ENCODE results near the gene SLN.
A peak's percentile ranks its signal among the peaks of the same experiment; 100 is the strongest.

The SLN gene

GRCh38 chr11:107707215-107707671, 4.6 kb downstream of the SLN start:
- ATAC-seq (replicated peaks): no peak
- peaks cover 28% of the 10 kb centered on the region in 2 donors for H3K27me3 Mint-ChIP-seq

GRCh38 chr11:107706531-107706930, 5.3 kb downstream of the SLN start:
- H3K4me1 Mint-ChIP-seq: no peaks in the 10 kb centered on the region
- no peak for DNase-seq
- no peaks in the 10 kb centered on the region for H3K9me3 Mint-ChIP-seq
- H3K4me3 Mint-ChIP-seq: no peak overlapping the region
- no peaks in the 10 kb centered on the region for H3K36me3 Mint-ChIP-seq
- ATAC-seq (replicated peaks): no peak
- peaks cover 24 to 28% of the 10 kb centered on the region in 2 donors for H3K27me3 Mint-ChIP-seq
- H3K27ac Mint-ChIP-seq: no peak overlapping the region

More at GRCh38 chr11:107707215-107707671, 4.6 kb downstream of the SLN start:
- no peak overlapping the region for H3K27ac Mint-ChIP-seq
- no peaks in the 10 kb centered on the region for H3K4me1 Mint-ChIP-seq
- H3K4me3 Mint-ChIP-seq: no peak overlapping the region
- H3K36me3 Mint-ChIP-seq: no peaks in the 10 kb centered on the region
- no peak for DNase-seq
- H3K9me3 Mint-ChIP-seq: no peaks in the 10 kb centered on the region

- H3K4me3 Mint-ChIP-seq: no peak overlapping the region
- H3K27me3 Mint-ChIP-seq: peaks cover 23 to 26% of the 10 kb centered on the region in 2 donors
- H3K4me1 Mint-ChIP-seq: no peaks in the 10 kb centered on the region
- no peak for ATAC-seq (replicated peaks)
- H3K36me3 Mint-ChIP-seq: no peaks in the 10 kb centered on the region
- DNase-seq: no peak
- H3K27ac Mint-ChIP-seq: no peak overlapping the region
- no peaks in the 10 kb centered on the region for H3K9me3 Mint-ChIP-seq
These were observed 6.8 kb downstream of the SLN start for GRCh38 chr11:107705027-107705426.

GRCh38 chr11:107704451-107704850, 7.4 kb downstream of the SLN start:
- H3K4me3 Mint-ChIP-seq: no peak overlapping the region
- DNase-seq (no peak), ATAC-seq (replicated peaks) (no peak)
- peaks cover 25 to 28% of the 10 kb centered on the region in 2 donors for H3K27me3 Mint-ChIP-seq
- no peaks in the 10 kb centered on the region for H3K4me1 Mint-ChIP-seq
- no peak overlapping the region for H3K27ac Mint-ChIP-seq
- no peaks in the 10 kb centered on the region for H3K36me3 Mint-ChIP-seq
- H3K9me3 Mint-ChIP-seq: no peaks in the 10 kb centered on the region

GRCh38 chr11:107702723-107703122, 9.1 kb downstream of the SLN start:
- Mint-ChIP-seq H3K27me3 (peaks cover 23 to 24% of the 10 kb centered on the region in 2 donors), H3K4me1 (no peaks in the 10 kb centered on the region), H3K27ac (no peak overlapping the region), H3K36me3 (no peaks in the 10 kb centered on the region), H3K9me3 (no peaks in the 10 kb centered on the region), H3K4me3 (no peak overlapping the region)
- ATAC-seq (replicated peaks) (no peak), DNase-seq (no peak)

- H3K4me1 Mint-ChIP-seq: no peaks in the 10 kb centered on the region
- no peaks in the 10 kb centered on the region for H3K36me3 Mint-ChIP-seq
- DNase-seq (no peak), ATAC-seq (replicated peaks) (no peak)
- H3K27ac Mint-ChIP-seq: no peak overlapping the region
- no peaks in the 10 kb centered on the region for H3K9me3 Mint-ChIP-seq
- H3K4me3 Mint-ChIP-seq: no peak overlapping the region
- H3K27me3 Mint-ChIP-seq: peaks cover 18 to 22% of the 10 kb centered on the region in 2 donors
These were observed 9.7 kb downstream of the SLN start for GRCh38 chr11:107702109-107702660.

GRCh38 chr11:107699371-107700285, 12.2 kb downstream of the SLN start:
- peaks cover 17 to 31% of the 10 kb centered on the region in 2 donors for H3K27me3 Mint-ChIP-seq
- H3K9me3 Mint-ChIP-seq: no peaks in the 10 kb centered on the region
- DNase-seq (no peak), ATAC-seq (replicated peaks) (no peak)
- H3K36me3 Mint-ChIP-seq: no peaks in the 10 kb centered on the region
- H3K4me1 Mint-ChIP-seq: no peaks in the 10 kb centered on the region
- H3K4me3 Mint-ChIP-seq: no peak overlapping the region
- no peak overlapping the region for H3K27ac Mint-ChIP-seq

GRCh38 chr11:107697291-107697690, 14.6 kb downstream of the SLN start:
- no peaks in the 10 kb centered on the region for H3K36me3 Mint-ChIP-seq
- no peaks in the 10 kb centered on the region for H3K9me3 Mint-ChIP-seq
- no peak for ATAC-seq (replicated peaks)
- no peak overlapping the region for H3K27ac Mint-ChIP-seq
- H3K4me3 Mint-ChIP-seq: no peak overlapping the region
- peaks cover 13 to 36% of the 10 kb centered on the region in 2 donors for H3K27me3 Mint-ChIP-seq
- no peaks in the 10 kb centered on the region for H3K4me1 Mint-ChIP-seq
- no peak for DNase-seq

GRCh38 chr11:107696140-107696539, 15.7 kb downstream of the SLN start:
- peaks cover 21 to 46% of the 10 kb centered on the region in 2 donors for H3K27me3 Mint-ChIP-seq
- H3K36me3 Mint-ChIP-seq: no peaks in the 10 kb centered on the region
- DNase-seq (no peak), ATAC-seq (replicated peaks) (no peak)
- no peak overlapping the region for H3K4me3 Mint-ChIP-seq
- no peak overlapping the region for H3K27ac Mint-ChIP-seq
- no peaks in the 10 kb centered on the region for H3K9me3 Mint-ChIP-seq
- H3K4me1 Mint-ChIP-seq: no peaks in the 10 kb centered on the region

GRCh38 chr11:107695446-107695845, 16.4 kb downstream of the SLN start:
- Mint-ChIP-seq H3K4me3 (no peak overlapping the region), H3K27me3 (peaks cover 21 to 41% of the 10 kb centered on the region in 2 donors), H3K4me1 (no peaks in the 10 kb centered on the region), H3K9me3 (no peaks in the 10 kb centered on the region), H3K27ac (no peak overlapping the region), H3K36me3 (no peaks in the 10 kb centered on the region)
- DNase-seq (no peak), ATAC-seq (replicated peaks) (no peak)

- Mint-ChIP-seq H3K9me3 (no peaks in the 10 kb centered on the region), H3K27ac (no peak overlapping the region), H3K36me3 (no peaks in the 10 kb centered on the region), H3K4me3 (no peak overlapping the region), H3K4me1 (peaks cover 0 to 7% of the 10 kb centered on the region in 2 donors), H3K27me3 (peaks cover 12 to 27% of the 10 kb centered on the region in 2 donors)
- no peak for ATAC-seq (replicated peaks)
- DNase-seq: no peak
These were observed 20.7 kb downstream of the SLN start for GRCh38 chr11:107691000-107691750.

GRCh38 chr11:107689317-107690202, 22.3 kb downstream of the SLN start:
- ATAC-seq (replicated peaks): peak; percentile 79 to 82
- Mint-ChIP-seq H3K4me1 (peaks cover 0 to 7% of the 10 kb centered on the region in 2 donors), H3K27me3 (peaks cover 12 to 24% of the 10 kb centered on the region in 2 donors), H3K9me3 (no peaks in the 10 kb centered on the region), H3K36me3 (no peaks in the 10 kb centered on the region), H3K27ac (no peak overlapping the region), H3K4me3 (peak overlapping the region in 1 of 2 donors; percentile 59)
- DNase-seq: peak; percentile 15

GRCh38 chr11:107688322-107688918, 23.4 kb downstream of the SLN start:
- Mint-ChIP-seq H3K9me3 (no peaks in the 10 kb centered on the region), H3K36me3 (no peaks in the 10 kb centered on the region), H3K4me3 (no peak overlapping the region), H3K27ac (no peak overlapping the region), H3K4me1 (peaks cover 0 to 7% of the 10 kb centered on the region in 2 donors), H3K27me3 (peaks cover 16 to 24% of the 10 kb centered on the region in 2 donors)
- ATAC-seq (replicated peaks): no peak
- DNase-seq: no peak
